ENCODE data around the gene AKAP10. TPM values are rescaled to one million over a fixed set of nuclear protein-coding genes. Genes with fewer than 3 reads are reported as not detected.

Gene AKAP10
- total RNA-seq, 4 donors from 2014 or later = 23.4 to 39.8 (median 30.1) TPM

DNA sequence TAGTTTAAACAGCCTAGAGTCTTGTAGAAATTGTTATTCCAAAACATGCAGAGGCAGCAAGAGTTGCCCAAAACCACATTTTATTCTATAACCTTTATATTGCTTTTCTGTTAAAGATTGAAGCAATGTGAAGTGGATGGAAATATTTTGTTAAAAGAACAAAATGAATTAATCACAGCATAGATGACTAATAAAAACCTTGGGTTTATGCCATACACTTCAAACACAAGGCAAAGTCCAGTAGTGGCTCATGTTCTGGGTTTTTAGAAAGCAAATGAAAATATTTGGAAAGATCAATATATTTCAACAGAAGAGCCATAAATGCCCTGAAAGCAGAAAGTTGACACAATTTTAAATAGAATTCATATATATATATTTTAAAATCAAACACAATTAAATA lies 73.2 kb downstream of the AKAP10 start:
- no peaks in the 10 kb centered on the region for H3K27me3 ChIP-seq
- H3K9me3 ChIP-seq = no peaks in the 10 kb centered on the region
- H3K36me3 ChIP-seq = peaks cover 0 to 94% (median 22%) of the 10 kb centered on the region in 3 donors
- H3K4me3 ChIP-seq = no peak overlapping the region
- H3K4me1 ChIP-seq = peaks cover 0 to 3% (median 0%) of the 10 kb centered on the region in 4 donors
- no peak for DNase-seq (ENCODE audit: low spot score in 2 of 2)
- no peak for TF ChIP-seq EP300 (IDR thresholded peaks at IDR 0.05)
- no peak for TF ChIP-seq POLR2A (IDR thresholded peaks at IDR 0.05)
- TF ChIP-seq, protein P1, sequence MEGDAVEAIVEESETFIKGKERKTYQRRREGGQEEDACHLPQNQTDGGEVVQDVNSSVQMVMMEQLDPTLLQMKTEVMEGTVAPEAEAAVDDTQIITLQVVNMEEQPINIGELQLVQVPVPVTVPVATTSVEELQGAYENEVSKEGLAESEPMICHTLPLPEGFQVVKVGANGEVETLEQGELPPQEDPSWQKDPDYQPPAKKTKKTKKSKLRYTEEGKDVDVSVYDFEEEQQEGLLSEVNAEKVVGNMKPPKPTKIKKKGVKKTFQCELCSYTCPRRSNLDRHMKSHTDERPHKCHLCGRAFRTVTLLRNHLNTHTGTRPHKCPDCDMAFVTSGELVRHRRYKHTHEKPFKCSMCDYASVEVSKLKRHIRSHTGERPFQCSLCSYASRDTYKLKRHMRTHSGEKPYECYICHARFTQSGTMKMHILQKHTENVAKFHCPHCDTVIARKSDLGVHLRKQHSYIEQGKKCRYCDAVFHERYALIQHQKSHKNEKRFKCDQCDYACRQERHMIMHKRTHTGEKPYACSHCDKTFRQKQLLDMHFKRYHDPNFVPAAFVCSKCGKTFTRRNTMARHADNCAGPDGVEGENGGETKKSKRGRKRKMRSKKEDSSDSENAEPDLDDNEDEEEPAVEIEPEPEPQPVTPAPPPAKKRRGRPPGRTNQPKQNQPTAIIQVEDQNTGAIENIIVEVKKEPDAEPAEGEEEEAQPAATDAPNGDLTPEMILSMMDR (IDR thresholded peaks at IDR 0.05) = no peak
- H3K27ac ChIP-seq = peak overlapping the region in 1 of 4 donors; percentile 13

DNA sequence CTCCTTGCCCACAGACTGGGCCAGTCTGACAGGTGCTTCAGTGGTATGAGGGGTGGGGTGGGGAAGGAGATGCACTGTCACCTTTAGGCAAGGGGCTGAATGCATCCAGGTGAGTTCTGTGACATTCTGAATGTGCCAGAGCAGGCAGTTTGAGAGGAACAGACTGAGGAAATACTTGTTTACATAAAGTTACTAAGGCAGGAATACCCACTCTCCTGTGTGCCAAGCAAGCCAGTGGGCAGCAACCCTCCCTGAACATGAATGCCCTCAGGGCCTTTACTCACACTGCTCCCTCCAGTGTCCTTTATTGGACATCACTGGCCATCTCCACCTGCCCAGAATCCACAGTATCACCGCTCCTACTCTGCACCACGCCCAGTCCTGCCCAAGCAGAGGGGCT lies 76.8 kb downstream of the AKAP10 start:
- peaks cover 0 to 59% (median 10%) of the 10 kb centered on the region in 3 donors for H3K36me3 ChIP-seq
- WGBS, 2 donors = 95 to 100% methylated on average over 2 of the region's 2 CpGs
- peaks cover 0 to 23% (median 4%) of the 10 kb centered on the region in 4 donors for H3K4me1 ChIP-seq
- H3K9me3 ChIP-seq = no peaks in the 10 kb centered on the region
- H3K4me3 ChIP-seq = no peak overlapping the region
- no peaks in the 10 kb centered on the region for H3K27me3 ChIP-seq
- TF ChIP-seq POLR2A (IDR thresholded peaks at IDR 0.05) (no peak), EP300 (IDR thresholded peaks at IDR 0.05) (no peak)
- TF ChIP-seq, protein P1 (IDR thresholded peaks at IDR 0.05) = no peak
- no peak overlapping the region for H3K27ac ChIP-seq
- no peak for DNase-seq (ENCODE audit: low spot score in 2 of 2)

DNA sequence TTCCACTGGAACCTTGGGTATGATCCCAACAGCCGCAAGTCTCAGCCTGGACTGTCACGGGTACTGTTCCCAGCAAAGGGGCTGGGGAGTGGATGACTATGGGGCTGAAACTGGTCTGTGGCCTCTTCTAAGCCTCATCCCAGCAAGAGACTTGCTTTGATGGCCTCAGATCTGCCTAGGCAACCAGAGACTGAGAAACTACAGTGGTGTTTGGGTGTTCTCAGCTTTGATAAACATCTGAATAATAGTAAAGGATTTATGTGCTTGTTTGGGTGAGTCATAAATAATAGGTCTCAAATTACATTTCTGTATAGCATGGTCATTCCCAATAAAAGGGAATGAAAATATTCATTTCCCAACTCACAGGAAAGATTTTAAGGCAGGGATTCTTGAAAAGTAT lies 79.7 kb downstream of the AKAP10 start:
- H3K4me1 ChIP-seq = peaks cover 0 to 19% (median 4%) of the 10 kb centered on the region in 4 donors
- peaks cover 0 to 35% (median 0%) of the 10 kb centered on the region in 3 donors for H3K36me3 ChIP-seq
- H3K27ac ChIP-seq = peak overlapping the region in 1 of 4 donors; percentile 62
- no peak for TF ChIP-seq POLR2A (IDR thresholded peaks at IDR 0.05)
- no peak for TF ChIP-seq EP300 (IDR thresholded peaks at IDR 0.05)
- TF ChIP-seq, protein P1 (IDR thresholded peaks at IDR 0.05) = no peak
- DNase-seq (ENCODE audit: low spot score in 2 of 2) = no peak
- 66 to 67% methylated on average over 2 of the region's 2 CpGs for WGBS, 2 donors
- H3K9me3 ChIP-seq = no peaks in the 10 kb centered on the region
- H3K27me3 ChIP-seq = no peaks in the 10 kb centered on the region
- no peak overlapping the region for H3K4me3 ChIP-seq

DNA sequence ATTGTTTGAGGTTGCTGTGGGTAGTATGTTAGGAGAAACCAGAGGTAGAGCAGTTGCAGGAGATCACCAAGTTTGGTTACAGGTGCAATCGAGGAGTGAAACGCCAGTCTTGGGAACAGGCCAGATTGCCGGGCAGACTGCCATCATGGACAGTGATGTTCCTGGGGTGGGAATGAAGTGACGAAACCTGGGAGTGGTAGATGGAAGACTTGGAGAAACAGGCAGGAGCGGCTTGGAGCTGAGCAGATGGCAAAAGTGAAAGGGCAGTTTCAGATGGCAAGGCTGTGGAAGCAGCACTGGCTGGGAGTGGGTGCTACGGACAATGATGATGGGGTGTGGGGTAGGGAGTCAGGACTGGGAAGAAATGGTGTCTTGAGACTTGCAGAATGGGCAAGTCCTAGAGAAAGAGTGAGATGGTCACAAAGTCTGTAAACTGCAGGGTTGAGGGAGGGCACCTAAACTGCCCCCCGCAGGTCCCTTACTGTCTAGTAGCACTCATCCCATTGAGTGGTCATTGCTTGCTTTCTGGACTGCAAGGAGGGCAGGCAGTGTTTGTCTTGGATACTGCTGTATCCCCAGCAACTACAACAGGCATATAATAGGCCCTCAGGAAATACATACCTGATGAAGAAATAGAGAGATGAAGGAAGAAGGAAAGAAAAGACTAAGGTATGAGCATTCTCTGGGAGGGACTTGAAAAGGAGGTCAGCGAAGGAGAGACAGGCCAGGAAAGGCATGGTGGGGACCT lies 80.4 kb downstream of the AKAP10 start:
- peaks cover 0 to 19% (median 4%) of the 10 kb centered on the region in 4 donors for H3K4me1 ChIP-seq
- peak overlapping the region in 1 of 4 donors; percentile 62 for H3K27ac ChIP-seq
- no peaks in the 10 kb centered on the region for H3K27me3 ChIP-seq
- peak; percentile 41 for DNase-seq (ENCODE audit: low spot score in 2 of 2)
- WGBS, 2 donors = 78 to 81% methylated on average over 8 of the region's 8 CpGs
- H3K36me3 ChIP-seq = peaks cover 0 to 28% (median 0%) of the 10 kb centered on the region in 3 donors
- no peaks in the 10 kb centered on the region for H3K9me3 ChIP-seq
- H3K4me3 ChIP-seq = no peak overlapping the region
- TF ChIP-seq POLR2A (IDR thresholded peaks at IDR 0.05) = no peak
- TF ChIP-seq, protein P1 (IDR thresholded peaks at IDR 0.05) = no peak
- peak in 1 of 2 donors; percentile 7 for TF ChIP-seq EP300 (IDR thresholded peaks at IDR 0.05)

DNA sequence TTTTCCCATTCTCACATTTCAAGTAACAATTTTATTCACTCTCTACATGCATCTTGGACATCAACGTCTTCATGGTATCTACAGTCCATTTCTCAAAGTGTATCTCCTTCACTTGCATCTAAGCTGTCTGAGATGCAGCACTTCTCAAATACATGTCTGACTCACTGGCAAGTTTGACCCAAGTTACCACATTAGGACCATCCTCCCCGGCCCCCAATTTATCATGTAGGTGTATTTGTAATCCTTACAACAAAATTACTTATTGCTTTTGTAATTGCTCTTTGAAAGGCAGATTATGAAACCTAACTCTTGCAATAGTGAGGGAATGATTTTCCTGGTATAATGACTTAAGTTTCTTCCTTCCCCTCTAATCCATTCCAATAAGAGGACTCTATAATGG lies 80.9 kb downstream of the AKAP10 start:
- Histone ChIP-seq H3K27ac (no peak overlapping the region), H3K4me3 (no peak overlapping the region), H3K9me3 (no peaks in the 10 kb centered on the region), H3K36me3 (peaks cover 0 to 22% (median 0%) of the 10 kb centered on the region in 3 donors), H3K27me3 (no peaks in the 10 kb centered on the region), H3K4me1 (peaks cover 0 to 19% (median 4%) of the 10 kb centered on the region in 4 donors)
- 83 to 87% methylated on average over 2 of the region's 2 CpGs for WGBS, 2 donors
- DNase-seq (ENCODE audit: low spot score in 2 of 2) = no peak
- no peak for TF ChIP-seq POLR2A (IDR thresholded peaks at IDR 0.05)
- no peak for TF ChIP-seq EP300 (IDR thresholded peaks at IDR 0.05)
- TF ChIP-seq, protein P1 (IDR thresholded peaks at IDR 0.05) = no peak
